Cardiac fibroblast (primary cell): ENCODE data around the gene DPP8.
A peak's percentile ranks its signal among the peaks of the same experiment; 100 is the strongest.
"Not testable (repeated sequence)": the region's sequence is repeated elsewhere in the genome, so short reads cannot be mapped to it uniquely, and the experiment has no call there.

ENCODE experiments used
- DNase-seq, 2 donors: peaks; one replicate each; pipeline versions ENCODE4 v3.0.0 to v3.0.0-alpha.2; 2010; ENCODE audit warnings: low read depth in 2 of 2
- H3K4me3 ChIP-seq, 2 donors: replicated peaks in 1 of 2; 1 replicate in 1 of 2; 2 replicates in 1 of 2; pipeline ENCODE4 v1.5.1; 2011; ENCODE audit warnings: low read depth in 2 of 2, low read length in 2 of 2, mild to moderate bottlenecking in 2 of 2, moderate library complexity in 1 of 2
- CTCF ChIP-seq: IDR thresholded peaks from one replicate; pipeline ENCODE4 v1.5.1; 2011; ENCODE audit warnings: low read depth, mild to moderate bottlenecking, low read length, inconsistent platforms

DPP8 gene

DNA sequence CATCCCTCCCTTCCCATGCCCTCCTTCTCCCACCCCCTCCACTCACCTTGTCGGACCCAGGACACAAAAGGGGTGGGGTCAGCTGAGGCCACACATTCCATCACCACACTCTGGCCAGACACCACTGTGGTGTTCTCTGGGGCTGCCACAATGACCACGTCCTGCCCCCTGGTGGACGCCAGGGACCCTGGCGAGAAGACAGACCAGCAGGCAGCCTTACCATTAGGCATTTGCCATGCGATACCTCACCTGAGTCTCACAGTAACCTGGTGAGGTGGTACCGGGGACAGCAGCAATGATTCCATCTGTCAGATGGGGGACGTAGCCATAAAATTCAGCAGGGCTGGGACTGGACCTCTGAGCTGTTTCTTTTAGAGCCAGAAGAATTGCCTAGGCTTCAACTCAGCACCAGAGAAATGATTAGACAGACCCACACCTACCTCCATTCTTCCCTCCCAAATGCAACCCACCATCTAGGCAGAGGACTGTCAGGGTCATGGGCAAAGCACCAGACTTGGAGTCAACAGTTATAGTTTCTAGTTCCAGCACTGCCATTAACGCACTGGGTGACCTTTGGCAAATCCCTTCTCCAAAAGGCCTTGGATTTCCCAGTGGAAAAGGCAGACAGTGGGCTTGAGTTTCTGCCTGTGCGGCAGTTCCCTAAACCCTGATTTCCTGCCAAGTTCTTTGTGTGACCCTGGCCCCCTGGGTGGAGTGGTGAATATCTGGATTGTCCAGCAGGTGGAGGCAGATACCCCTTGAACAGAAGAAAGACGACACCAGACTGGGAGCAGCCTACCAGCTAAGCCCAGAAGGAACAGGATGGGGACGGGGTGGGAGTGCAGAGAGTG, 116.5 kb downstream of the DPP8 start:
- H3K4me3 ChIP-seq: no peak overlapping the region
- peak; percentile 92 for TF ChIP-seq CTCF
- DNase-seq: peak; percentile 71 to 77

- no peak for TF ChIP-seq CTCF
- H3K4me3 ChIP-seq: no peak overlapping the region
- no peak for DNase-seq
Measured at GRCh38 chr15:65399997-65400396, 117.5 kb downstream of the DPP8 start.

DNA sequence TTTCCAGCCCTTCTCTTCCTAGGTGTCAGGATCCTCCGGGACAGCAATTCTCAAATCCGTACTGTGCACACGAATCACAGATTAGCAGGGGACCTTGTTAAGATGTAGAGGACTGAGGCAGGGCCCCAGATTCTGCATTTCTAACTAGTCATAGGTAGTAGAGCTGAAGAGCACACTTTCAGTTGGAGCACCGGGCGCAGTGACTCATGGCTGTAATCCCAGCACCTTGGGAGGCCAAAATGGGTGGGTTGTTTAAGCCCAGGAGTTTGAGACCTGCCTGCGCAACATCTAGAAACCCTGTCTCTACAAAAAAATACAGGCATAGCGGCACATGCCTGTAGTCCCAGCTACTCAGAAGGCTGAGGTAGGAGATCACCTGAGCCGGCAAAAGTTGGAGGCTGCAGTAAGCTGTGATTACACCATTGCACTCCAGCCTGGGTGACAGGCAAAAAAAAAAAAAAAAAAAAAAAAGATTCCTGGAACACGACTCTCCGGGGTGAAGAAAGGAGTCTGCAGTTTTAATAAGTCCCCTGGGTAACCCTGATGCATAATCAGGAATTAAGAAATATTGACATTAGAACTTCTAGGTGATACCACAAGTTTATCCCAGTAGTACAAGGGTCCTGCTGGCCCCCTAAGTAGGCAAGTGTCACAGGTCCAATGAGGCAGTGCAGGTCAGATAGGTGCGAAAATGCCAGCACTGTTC, 118.3 kb downstream of the DPP8 start:
- no peak for DNase-seq
- H3K4me3 ChIP-seq: no peak overlapping the region
- TF ChIP-seq CTCF: no peak

DNA sequence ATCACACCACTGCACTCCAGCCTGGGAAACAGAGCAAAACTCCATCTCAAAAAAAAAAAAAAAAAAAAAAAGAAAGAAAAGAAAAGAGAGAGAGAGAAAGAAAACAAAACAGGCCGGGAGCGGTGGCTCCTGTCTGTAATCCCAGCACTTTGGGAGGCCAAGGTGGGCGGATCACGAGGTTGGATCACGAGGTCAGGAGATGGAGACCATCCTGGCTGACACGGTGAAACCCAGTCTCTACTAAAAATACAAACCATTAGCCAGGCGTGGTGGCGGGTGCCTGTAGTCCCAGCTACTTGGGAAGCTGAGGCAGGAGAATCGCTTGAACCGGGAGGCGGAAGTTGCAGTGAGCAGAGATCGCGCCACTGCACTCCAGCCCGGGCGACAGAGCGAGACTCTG, 119.0 kb downstream of the DPP8 start:
- DNase-seq, H3K4me3 ChIP-seq: not testable (repeated sequence)

- no peak for DNase-seq
- TF ChIP-seq CTCF: no peak
- H3K4me3 ChIP-seq: no peak overlapping the region
Measured at GRCh38 chr15:65396965-65397317, 120.5 kb downstream of the DPP8 start.

- no peak overlapping the region for H3K4me3 ChIP-seq
- no peak for DNase-seq
- no peak for TF ChIP-seq CTCF
Measured at GRCh38 chr15:65396283-65396964, 121.1 kb downstream of the DPP8 start.
